ENCODE data around the gene ADD2. TPM values are rescaled to one million over a fixed set of nuclear protein-coding genes. Genes with fewer than 3 reads are reported as not detected.

The ADD2 gene
- total and polyA plus RNA-seq, 4 donors = 0.08 to 156 (median 0.16) TPM; not detected in 1

DNA sequence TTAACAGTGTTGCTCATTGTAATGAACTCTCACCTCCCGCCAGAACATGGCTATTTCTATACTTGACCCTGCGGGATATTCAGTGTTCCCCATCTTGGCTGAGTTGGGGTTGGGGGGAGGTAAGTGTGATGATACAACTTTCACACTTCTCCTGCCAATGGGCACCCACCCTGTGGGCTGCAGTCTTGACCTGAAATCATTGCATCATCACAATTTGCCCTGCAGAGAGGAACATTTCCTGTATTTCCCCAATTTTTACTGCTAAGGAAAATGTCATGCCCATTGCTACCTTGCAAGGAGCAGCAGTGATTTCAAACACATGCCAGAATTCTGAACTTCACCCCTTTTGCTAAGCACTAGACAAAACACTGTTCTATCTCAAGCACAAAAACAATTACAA, 92.1 kb downstream of the ADD2 start:
- Histone ChIP-seq H3K4me3 (ENCODE audit: low read depth in 1 of 3, low read length in 3 of 3) (no peak overlapping the region), H3K27ac (ENCODE audit: low read depth in 1 of 2, low read length in 2 of 2) (no peak overlapping the region), H3K9me3 (ENCODE audit: control insufficient read depth in 4 of 4, low read length in 3 of 4) (no peaks in the 10 kb centered on the region), H3K9ac (ENCODE audit: low read depth in 1 of 2, low read length in 2 of 2) (no peak overlapping the region), H3K36me3 (ENCODE audit: control insufficient read depth in 4 of 4, insufficient read depth in 3 of 4, low read depth in 1 of 4, low read length in 3 of 4) (no peaks in the 10 kb centered on the region), H3K27me3 (ENCODE audit: control insufficient read depth in 4 of 4, insufficient read depth in 4 of 4, low read length in 3 of 4) (no peaks in the 10 kb centered on the region), H3K4me1 (ENCODE audit: control insufficient read depth in 4 of 4, insufficient read depth in 4 of 4, low read length in 3 of 4) (no peaks in the 10 kb centered on the region)
- 94% methylated on average over 2 of the region's 2 CpGs for WGBS
- DNase-seq (ENCODE audit: low spot score) = no peak
- TF ChIP-seq RXRA (IDR thresholded peaks at IDR 0.05) = no peak
- no peak for TF ChIP-seq YY1 (IDR thresholded peaks at IDR 0.05)
- no peak for TF ChIP-seq SP1 (IDR thresholded peaks at IDR 0.05)
- TF ChIP-seq, protein P1, sequence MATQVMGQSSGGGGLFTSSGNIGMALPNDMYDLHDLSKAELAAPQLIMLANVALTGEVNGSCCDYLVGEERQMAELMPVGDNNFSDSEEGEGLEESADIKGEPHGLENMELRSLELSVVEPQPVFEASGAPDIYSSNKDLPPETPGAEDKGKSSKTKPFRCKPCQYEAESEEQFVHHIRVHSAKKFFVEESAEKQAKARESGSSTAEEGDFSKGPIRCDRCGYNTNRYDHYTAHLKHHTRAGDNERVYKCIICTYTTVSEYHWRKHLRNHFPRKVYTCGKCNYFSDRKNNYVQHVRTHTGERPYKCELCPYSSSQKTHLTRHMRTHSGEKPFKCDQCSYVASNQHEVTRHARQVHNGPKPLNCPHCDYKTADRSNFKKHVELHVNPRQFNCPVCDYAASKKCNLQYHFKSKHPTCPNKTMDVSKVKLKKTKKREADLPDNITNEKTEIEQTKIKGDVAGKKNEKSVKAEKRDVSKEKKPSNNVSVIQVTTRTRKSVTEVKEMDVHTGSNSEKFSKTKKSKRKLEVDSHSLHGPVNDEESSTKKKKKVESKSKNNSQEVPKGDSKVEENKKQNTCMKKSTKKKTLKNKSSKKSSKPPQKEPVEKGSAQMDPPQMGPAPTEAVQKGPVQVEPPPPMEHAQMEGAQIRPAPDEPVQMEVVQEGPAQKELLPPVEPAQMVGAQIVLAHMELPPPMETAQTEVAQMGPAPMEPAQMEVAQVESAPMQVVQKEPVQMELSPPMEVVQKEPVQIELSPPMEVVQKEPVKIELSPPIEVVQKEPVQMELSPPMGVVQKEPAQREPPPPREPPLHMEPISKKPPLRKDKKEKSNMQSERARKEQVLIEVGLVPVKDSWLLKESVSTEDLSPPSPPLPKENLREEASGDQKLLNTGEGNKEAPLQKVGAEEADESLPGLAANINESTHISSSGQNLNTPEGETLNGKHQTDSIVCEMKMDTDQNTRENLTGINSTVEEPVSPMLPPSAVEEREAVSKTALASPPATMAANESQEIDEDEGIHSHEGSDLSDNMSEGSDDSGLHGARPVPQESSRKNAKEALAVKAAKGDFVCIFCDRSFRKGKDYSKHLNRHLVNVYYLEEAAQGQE (IDR thresholded peaks at IDR 0.05) = no peak

DNA sequence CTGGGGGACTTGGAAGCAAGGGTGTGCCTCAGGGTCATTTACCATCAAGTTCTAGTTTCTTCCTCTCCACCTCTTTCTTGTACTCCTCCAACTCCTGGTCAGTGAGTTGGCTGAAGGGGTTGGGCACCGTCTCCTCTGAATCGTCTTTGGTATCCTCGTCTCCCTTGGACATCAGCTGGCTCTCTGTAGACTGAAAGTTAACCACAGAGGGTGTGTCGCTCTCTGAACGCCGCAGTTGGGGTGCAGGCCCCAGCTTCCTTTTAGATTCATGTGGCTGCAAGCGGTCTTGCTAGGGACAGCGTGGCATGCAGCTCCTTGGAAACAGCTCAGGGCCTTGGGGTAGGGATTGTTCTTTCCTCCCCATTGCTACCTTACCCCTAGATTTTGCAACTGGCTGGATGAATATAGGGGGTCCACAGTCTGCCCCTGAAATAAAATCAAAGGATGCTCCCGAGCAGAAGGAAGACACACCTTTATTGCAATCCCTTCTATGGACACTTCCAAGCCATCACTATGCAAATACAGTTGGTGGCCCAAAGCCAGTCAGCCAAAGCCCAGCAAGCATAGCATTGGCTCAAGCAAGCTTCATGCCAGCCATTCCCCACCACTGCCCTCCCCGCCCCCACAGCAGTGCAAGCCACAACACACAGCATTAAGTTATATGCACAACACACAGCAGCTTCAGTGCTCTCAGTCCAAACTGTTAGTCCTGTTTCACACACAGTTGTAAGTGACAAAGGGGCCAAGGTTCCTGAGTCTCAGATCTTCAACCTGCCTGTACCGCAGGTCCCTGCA, 93.2 kb downstream of the ADD2 start:
- no peaks in the 10 kb centered on the region for H3K27me3 ChIP-seq (ENCODE audit: control insufficient read depth in 4 of 4, insufficient read depth in 4 of 4, low read length in 3 of 4)
- no peak overlapping the region for H3K9ac ChIP-seq (ENCODE audit: low read depth in 1 of 2, low read length in 2 of 2)
- no peak for DNase-seq (ENCODE audit: low spot score)
- no peaks in the 10 kb centered on the region for H3K4me1 ChIP-seq (ENCODE audit: control insufficient read depth in 4 of 4, insufficient read depth in 4 of 4, low read length in 3 of 4)
- H3K27ac ChIP-seq (ENCODE audit: low read depth in 1 of 2, low read length in 2 of 2) = no peak overlapping the region
- no peak for TF ChIP-seq SP1 (IDR thresholded peaks at IDR 0.05)
- TF ChIP-seq FOXA1 (IDR thresholded peaks at IDR 0.05) = no peak
- TF ChIP-seq, protein P2, sequence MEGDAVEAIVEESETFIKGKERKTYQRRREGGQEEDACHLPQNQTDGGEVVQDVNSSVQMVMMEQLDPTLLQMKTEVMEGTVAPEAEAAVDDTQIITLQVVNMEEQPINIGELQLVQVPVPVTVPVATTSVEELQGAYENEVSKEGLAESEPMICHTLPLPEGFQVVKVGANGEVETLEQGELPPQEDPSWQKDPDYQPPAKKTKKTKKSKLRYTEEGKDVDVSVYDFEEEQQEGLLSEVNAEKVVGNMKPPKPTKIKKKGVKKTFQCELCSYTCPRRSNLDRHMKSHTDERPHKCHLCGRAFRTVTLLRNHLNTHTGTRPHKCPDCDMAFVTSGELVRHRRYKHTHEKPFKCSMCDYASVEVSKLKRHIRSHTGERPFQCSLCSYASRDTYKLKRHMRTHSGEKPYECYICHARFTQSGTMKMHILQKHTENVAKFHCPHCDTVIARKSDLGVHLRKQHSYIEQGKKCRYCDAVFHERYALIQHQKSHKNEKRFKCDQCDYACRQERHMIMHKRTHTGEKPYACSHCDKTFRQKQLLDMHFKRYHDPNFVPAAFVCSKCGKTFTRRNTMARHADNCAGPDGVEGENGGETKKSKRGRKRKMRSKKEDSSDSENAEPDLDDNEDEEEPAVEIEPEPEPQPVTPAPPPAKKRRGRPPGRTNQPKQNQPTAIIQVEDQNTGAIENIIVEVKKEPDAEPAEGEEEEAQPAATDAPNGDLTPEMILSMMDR (IDR thresholded peaks at IDR 0.05; ENCODE audit: low read depth, low read length, missing input control) = no peak
- TF ChIP-seq YY1 (IDR thresholded peaks at IDR 0.05) = no peak
- no peak for TF ChIP-seq EGR1 (IDR thresholded peaks at IDR 0.05; ENCODE audit: low read depth in 2 of 2)
- no peak for TF ChIP-seq TAF1 (conservative IDR thresholded peaks at IDR 0.05)
- TF ChIP-seq NR2F2 (IDR thresholded peaks at IDR 0.05) = no peak
- no peak for TF ChIP-seq HNF4A (conservative IDR thresholded peaks at IDR 0.05)
- TF ChIP-seq, protein P3, sequence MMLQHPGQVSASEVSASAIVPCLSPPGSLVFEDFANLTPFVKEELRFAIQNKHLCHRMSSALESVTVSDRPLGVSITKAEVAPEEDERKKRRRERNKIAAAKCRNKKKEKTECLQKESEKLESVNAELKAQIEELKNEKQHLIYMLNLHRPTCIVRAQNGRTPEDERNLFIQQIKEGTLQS (IDR thresholded peaks at IDR 0.05) = no peak
- TF ChIP-seq, protein P4, sequence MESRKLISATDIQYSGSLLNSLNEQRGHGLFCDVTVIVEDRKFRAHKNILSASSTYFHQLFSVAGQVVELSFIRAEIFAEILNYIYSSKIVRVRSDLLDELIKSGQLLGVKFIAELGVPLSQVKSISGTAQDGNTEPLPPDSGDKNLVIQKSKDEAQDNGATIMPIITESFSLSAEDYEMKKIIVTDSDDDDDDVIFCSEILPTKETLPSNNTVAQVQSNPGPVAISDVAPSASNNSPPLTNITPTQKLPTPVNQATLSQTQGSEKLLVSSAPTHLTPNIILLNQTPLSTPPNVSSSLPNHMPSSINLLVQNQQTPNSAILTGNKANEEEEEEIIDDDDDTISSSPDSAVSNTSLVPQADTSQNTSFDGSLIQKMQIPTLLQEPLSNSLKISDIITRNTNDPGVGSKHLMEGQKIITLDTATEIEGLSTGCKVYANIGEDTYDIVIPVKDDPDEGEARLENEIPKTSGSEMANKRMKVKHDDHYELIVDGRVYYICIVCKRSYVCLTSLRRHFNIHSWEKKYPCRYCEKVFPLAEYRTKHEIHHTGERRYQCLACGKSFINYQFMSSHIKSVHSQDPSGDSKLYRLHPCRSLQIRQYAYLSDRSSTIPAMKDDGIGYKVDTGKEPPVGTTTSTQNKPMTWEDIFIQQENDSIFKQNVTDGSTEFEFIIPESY (IDR thresholded peaks at IDR 0.05) = no peak
- H3K4me3 ChIP-seq (ENCODE audit: low read depth in 1 of 3, low read length in 3 of 3) = no peak overlapping the region
- H3K9me3 ChIP-seq (ENCODE audit: control insufficient read depth in 4 of 4, low read length in 3 of 4) = no peaks in the 10 kb centered on the region
- WGBS = 94% methylated on average over 11 of the region's 11 CpGs
- H3K36me3 ChIP-seq (ENCODE audit: control insufficient read depth in 4 of 4, insufficient read depth in 3 of 4, low read depth in 1 of 4, low read length in 3 of 4) = no peaks in the 10 kb centered on the region

All from liver (tissue), 9 donors.